Activated CD8-positive, alpha-beta memory T cell treated with anti-CD3 and anti-CD28 coated beads for 24 hours (primary cell): ENCODE results near the gene CTSC.
"Not testable (repeated sequence)": the region's sequence is repeated elsewhere in the genome, so short reads cannot be mapped to it uniquely, and the experiment has no call there.

Source experiments
- DNase-seq: peaks from one replicate; pipeline ENCODE4 v3.0.0-alpha.2; 2020

Gene CTSC

GRCh38 chr11:88277349-88277915 is 60.1 kb downstream of the CTSC start:
- no peak for DNase-seq

GRCh38 chr11:88275636-88276035 is 61.9 kb downstream of the CTSC start:
- no peak for DNase-seq

GRCh38 chr11:88266919-88267318 is 70.6 kb downstream of the CTSC start:
- DNase-seq, result no peak

GRCh38 chr11:88266157-88266556 is 71.4 kb downstream of the CTSC start:
- no peak for DNase-seq

GRCh38 chr11:88259431-88259830 is 78.1 kb downstream of the CTSC start:
- no peak for DNase-seq

- DNase-seq, result no peak
Observed at GRCh38 chr11:88252208-88252607, 85.3 kb downstream of the CTSC start.

- no peak for DNase-seq
Observed at GRCh38 chr11:88250566-88251242, 86.8 kb downstream of the CTSC start.

- no peak for DNase-seq
Observed at GRCh38 chr11:88249706-88250105, 87.8 kb downstream of the CTSC start.

GRCh38 chr11:88246696-88247095 is 90.8 kb downstream of the CTSC start:
- DNase-seq, result no peak

- not testable (repeated sequence) for DNase-seq
Observed at GRCh38 chr11:88245576-88245975, 92.0 kb downstream of the CTSC start.
